ENCODE measurements around the gene TXLNA. TPM values are rescaled to one million over a fixed set of nuclear protein-coding genes. Genes with fewer than 3 reads are reported as not detected.

TXLNA gene
- total RNA-seq, 1 experiment from 2014 or later: 67.3 TPM

GRCh38 chr1:32224285-32224684 is 44.8 kb downstream of the TXLNA start:
- H3K4ac ChIP-seq (ENCODE audit: low read depth, low read length): no peak overlapping the region
- H3K23ac ChIP-seq (ENCODE audit: insufficient read length, low read depth, low read length): no peak overlapping the region
- no peak overlapping the region for H2BK120ac ChIP-seq (ENCODE audit: low read depth, low read length, poor library complexity, severe bottlenecking)
- no peaks in the 10 kb centered on the region for H3K27me3 ChIP-seq (ENCODE audit: insufficient read depth, low read length)
- H2AK5ac ChIP-seq (ENCODE audit: insufficient read length, low read length): no peak overlapping the region
- no peak overlapping the region for H4K91ac ChIP-seq (ENCODE audit: insufficient read length, low read depth, low read length)
- no peak overlapping the region for H3K14ac ChIP-seq (ENCODE audit: insufficient read depth, low read length)
- no peak overlapping the region for H3K27ac ChIP-seq (ENCODE audit: insufficient read length, low read depth, low read length)
- H2AFZ ChIP-seq (ENCODE audit: low read length): no peak overlapping the region
- Mint-ChIP-seq H3K9me3 (no peaks in the 10 kb centered on the region), H3K27ac (peak overlapping the region in 1 of 3 experiments; percentile 79; a peak in 2 of 7 replicates), H3K27me3 (ENCODE audit: low read depth) (no peaks in the 10 kb centered on the region), H3K4me3 (peak overlapping the region; percentile 52 to 98), H3K4me1 (peaks cover 17 to 25% of the 10 kb centered on the region in 2 experiments), H3K36me3 (ENCODE audit: insufficient read depth in 1 of 3, low read depth in 3 of 3) (peaks cover 40 to 60% (median 58%) of the 10 kb centered on the region in 3 experiments)
- peaks cover 7% of the 10 kb centered on the region; the same call in 1 of the 2 replicates for H3K4me1 ChIP-seq (ENCODE audit: insufficient read depth, low read length)
- H4K5ac ChIP-seq (ENCODE audit: insufficient read length, low read depth, low read length): no peak overlapping the region
- no peak overlapping the region for H3K56ac ChIP-seq (ENCODE audit: insufficient read length, low read depth, low read length)
- H3K79me2 ChIP-seq (ENCODE audit: insufficient read depth, low read length): peaks cover 3% of the 10 kb centered on the region; the same call in 1 of the 2 replicates
- no peak overlapping the region for H2BK12ac ChIP-seq (ENCODE audit: insufficient read length, low read depth, low read length)
- no peak overlapping the region for H2BK20ac ChIP-seq (ENCODE audit: low read depth, low read length, poor library complexity, severe bottlenecking)
- no peak overlapping the region for H3T11ph ChIP-seq (ENCODE audit: low read length)
- no peak for TF ChIP-seq CTCF (conservative IDR thresholded peaks at IDR 0.05)
- H4K8ac ChIP-seq (replicated peaks; ENCODE audit: insufficient read length, low read depth, low read length): peak overlapping the region; percentile 55
- no CpG with 5 or more reads among the region's 4 CpGs for WGBS (ENCODE audit: extremely low coverage, insufficient read length, low lambda C conversion rate)
- no peak overlapping the region for H2BK15ac ChIP-seq (ENCODE audit: low read depth, low read length)
- DNase-seq: no peak
- peaks cover 7% of the 10 kb centered on the region for H3K23me2 ChIP-seq (ENCODE audit: insufficient read length, low read depth, low read length, poor library complexity, severe bottlenecking)
- no peaks in the 10 kb centered on the region for H3K79me1 ChIP-seq (ENCODE audit: insufficient read depth, low read depth, low read length, poor library complexity, severe bottlenecking)
- H2BK5ac ChIP-seq (ENCODE audit: insufficient read length, low read length): no peak overlapping the region
- H4K20me1 ChIP-seq (ENCODE audit: control insufficient read depth, insufficient read depth, insufficient read length): no peaks in the 10 kb centered on the region
- no peak overlapping the region for H3K4me2 ChIP-seq (ENCODE audit: insufficient read depth, insufficient read length, low read length)
- no peaks in the 10 kb centered on the region for H3K9me3 ChIP-seq (ENCODE audit: control insufficient read depth, low read depth, low read length)
- H3K18ac ChIP-seq (ENCODE audit: insufficient read length, low read depth, low read length): no peak overlapping the region
- H3K9ac ChIP-seq (ENCODE audit: extremely low read depth, insufficient read length, low read length): no peak overlapping the region

All from H9 (cell line).